Uterus (tissue), 2 donors: ENCODE results near the gene XRN2.

ENCODE experiments used
- CTCF ChIP-seq, 4 experiments: fragments of 200-600 bp in 2 of 4; fragments of 450-650 bp in 2 of 4; sonication (generic) in 2 of 4; IDR thresholded peaks; one replicate each; pipeline ENCODE4 v1.5.1; 2016 to 2019; ENCODE audit warnings: antibody characterized with exemption in 4 of 4, mild to moderate bottlenecking in 2 of 4, moderate library complexity in 1 of 4
- POLR2A ChIP-seq, 2 donors: fragments of 450-650 bp; IDR thresholded peaks; one replicate each; pipeline ENCODE4 v1.6.1; 2016; ENCODE audit warnings: antibody characterized with exemption in 2 of 2, mild to moderate bottlenecking in 1 of 2, moderate library complexity in 1 of 2

- TF ChIP-seq POLR2A (IDR thresholded peaks at IDR 0.05) (no peak), CTCF (IDR thresholded peaks at IDR 0.05) (no peak)
These were observed 469 bp upstream of the XRN2 start for GRCh38 chr20:21302664-21303060.
